ENCODE data around the gene UBE2V1. TPM values are rescaled to one million over a fixed set of nuclear protein-coding genes. Genes with fewer than 3 reads are reported as not detected.
A peak's percentile ranks its signal among the peaks of the same experiment; 100 is the strongest.

The UBE2V1 gene
- total and polyA plus RNA-seq, 2 of the 13 experiments (the other 11 are each of a cell fraction or from before 2014, with no cell fraction given), result 81.3 to 132 TPM

DNA sequence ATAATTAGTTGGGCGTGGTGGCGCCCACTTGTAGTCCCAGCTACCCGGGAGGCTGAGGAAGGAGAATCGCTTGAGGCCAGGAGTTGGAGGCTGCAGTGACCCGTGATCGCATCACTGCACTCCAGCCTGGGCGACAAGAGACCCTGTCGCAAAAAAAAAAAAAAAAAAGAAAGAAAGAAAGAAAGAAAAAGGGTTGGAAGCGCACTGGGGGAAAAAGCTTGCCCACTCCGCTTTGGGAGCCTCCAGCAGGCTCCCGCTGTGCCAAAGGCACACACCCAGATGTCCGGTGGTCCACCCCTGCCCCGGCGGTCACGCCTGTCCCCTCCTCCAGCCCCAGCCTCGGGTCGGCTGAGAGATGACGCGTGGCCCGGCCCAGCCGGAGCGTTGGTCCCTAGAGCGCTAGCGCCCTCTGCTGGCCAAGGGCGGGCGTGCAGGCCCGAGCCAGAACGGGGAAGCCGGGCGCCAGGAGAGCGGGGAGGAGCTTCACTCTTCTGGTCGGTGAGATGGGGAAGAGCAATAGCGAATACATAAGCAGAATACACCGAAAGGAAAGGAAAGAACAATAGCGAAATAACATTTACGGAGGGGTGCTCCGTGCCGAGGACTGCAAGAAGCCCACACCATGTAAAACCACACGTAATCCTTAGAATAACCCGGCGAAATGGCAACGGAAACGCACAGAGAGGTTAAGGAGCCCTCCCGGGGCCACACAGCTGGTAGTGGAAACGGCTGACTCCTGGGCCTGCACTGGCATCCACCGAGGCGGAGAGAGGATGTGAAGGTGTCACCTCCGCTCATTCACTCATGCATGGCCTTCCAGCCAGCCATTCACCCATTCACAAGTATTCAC, 41.7 kb downstream of the UBE2V1 start (continued):
- TF ChIP-seq U2AF2 (IDR thresholded peaks at IDR 0.05; ENCODE audit: low read depth, low read length), result peak; percentile 89; the same call in 1 of the 2 replicates
- TF ChIP-seq, protein P1, sequence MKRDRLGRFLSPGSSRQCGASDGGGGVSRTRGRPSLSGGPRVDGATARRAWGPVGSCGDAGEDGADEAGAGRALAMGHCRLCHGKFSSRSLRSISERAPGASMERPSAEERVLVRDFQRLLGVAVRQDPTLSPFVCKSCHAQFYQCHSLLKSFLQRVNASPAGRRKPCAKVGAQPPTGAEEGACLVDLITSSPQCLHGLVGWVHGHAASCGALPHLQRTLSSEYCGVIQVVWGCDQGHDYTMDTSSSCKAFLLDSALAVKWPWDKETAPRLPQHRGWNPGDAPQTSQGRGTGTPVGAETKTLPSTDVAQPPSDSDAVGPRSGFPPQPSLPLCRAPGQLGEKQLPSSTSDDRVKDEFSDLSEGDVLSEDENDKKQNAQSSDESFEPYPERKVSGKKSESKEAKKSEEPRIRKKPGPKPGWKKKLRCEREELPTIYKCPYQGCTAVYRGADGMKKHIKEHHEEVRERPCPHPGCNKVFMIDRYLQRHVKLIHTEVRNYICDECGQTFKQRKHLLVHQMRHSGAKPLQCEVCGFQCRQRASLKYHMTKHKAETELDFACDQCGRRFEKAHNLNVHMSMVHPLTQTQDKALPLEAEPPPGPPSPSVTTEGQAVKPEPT (CRISPR knock-in tag; IDR thresholded peaks at IDR 0.05; ENCODE audit: low read depth), result peak; percentile 81; the same call in 1 of the 2 replicates
- no peak for TF ChIP-seq FOXM1 (CRISPR knock-in tag; IDR thresholded peaks at IDR 0.05)
- peak; percentile 89 for TF ChIP-seq GATAD2A (CRISPR knock-in tag; IDR thresholded peaks at IDR 0.05)
- peak; percentile 91 for TF ChIP-seq ZNF430 (CRISPR knock-in tag; IDR thresholded peaks at IDR 0.05)
- no peak for TF ChIP-seq SRSF1 (optimal IDR thresholded peaks at IDR 0.05; ENCODE audit: low read depth, low read length)
- TF ChIP-seq NFE2 (CRISPR knock-in tag; IDR thresholded peaks at IDR 0.05), result no peak
- TF ChIP-seq TRIM24 (CRISPR knock-in tag; IDR thresholded peaks at IDR 0.05), result no peak
- peak; percentile 82 for TF ChIP-seq FOSL2 (CRISPR knock-in tag; IDR thresholded peaks at IDR 0.05)
- TF ChIP-seq KLF11 (CRISPR knock-in tag; IDR thresholded peaks at IDR 0.05), result peak; percentile 89; the same call in 1 of the 2 replicates
- peak; percentile 77; the same call in 1 of the 2 replicates for TF ChIP-seq DNMT3B (CRISPR knock-in tag; conservative IDR thresholded peaks at IDR 0.05)
- TF ChIP-seq ETV6 (CRISPR knock-in tag; conservative IDR thresholded peaks at IDR 0.05), result peak; percentile 83
- TF ChIP-seq ZNF253 (CRISPR knock-in tag; IDR thresholded peaks at IDR 0.05; ENCODE audit: borderline replicate concordance), result no peak
- TF ChIP-seq, protein P2, sequence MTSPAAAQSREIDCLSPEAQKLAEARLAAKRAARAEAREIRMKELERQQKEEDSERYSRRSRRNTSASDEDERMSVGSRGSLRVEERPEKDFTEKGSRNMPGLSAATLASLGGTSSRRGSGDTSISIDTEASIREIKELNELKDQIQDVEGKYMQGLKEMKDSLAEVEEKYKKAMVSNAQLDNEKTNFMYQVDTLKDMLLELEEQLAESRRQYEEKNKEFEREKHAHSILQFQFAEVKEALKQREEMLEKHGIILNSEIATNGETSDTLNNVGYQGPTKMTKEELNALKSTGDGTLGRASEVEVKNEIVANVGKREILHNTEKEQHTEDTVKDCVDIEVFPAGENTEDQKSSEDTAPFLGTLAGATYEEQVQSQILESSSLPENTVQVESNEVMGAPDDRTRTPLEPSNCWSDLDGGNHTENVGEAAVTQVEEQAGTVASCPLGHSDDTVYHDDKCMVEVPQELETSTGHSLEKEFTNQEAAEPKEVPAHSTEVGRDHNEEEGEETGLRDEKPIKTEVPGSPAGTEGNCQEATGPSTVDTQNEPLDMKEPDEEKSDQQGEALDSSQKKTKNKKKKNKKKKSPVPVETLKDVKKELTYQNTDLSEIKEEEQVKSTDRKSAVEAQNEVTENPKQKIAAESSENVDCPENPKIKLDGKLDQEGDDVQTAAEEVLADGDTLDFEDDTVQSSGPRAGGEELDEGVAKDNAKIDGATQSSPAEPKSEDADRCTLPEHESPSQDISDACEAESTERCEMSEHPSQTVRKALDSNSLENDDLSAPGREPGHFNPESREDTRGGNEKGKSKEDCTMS (CRISPR knock-in tag; conservative IDR thresholded peaks at IDR 0.05), result no peak
- peak; percentile 92; the same call in 1 of the 2 replicates for TF ChIP-seq MYC (CRISPR knock-in tag; IDR thresholded peaks at IDR 0.05; ENCODE audit: borderline replicate concordance)
- no peak for TF ChIP-seq RBFOX2 (IDR thresholded peaks at IDR 0.05; ENCODE audit: low read depth, low read length)
- no peak for TF ChIP-seq ZNF3 (CRISPR knock-in tag; IDR thresholded peaks at IDR 0.05)
- TF ChIP-seq MBD4 (IDR thresholded peaks at IDR 0.05; ENCODE audit: borderline replicate concordance, low read length), result no peak
- peak; percentile 78; the same call in 1 of the 2 replicates for TF ChIP-seq ZSCAN29 (CRISPR knock-in tag; conservative IDR thresholded peaks at IDR 0.05)
- TF ChIP-seq ZNF766 (CRISPR knock-in tag; IDR thresholded peaks at IDR 0.05; ENCODE audit: borderline replicate concordance), result 0 out of 2 replicates have a peak, but pooled peaks have one; percentile 85
- 0 out of 2 replicates have a peak, but pooled peaks have one; percentile 76 for TF ChIP-seq HINFP (CRISPR knock-in tag; IDR thresholded peaks at IDR 0.05; ENCODE audit: low read depth)
- TF ChIP-seq ATF7-NPFF (CRISPR knock-in tag; IDR thresholded peaks at IDR 0.05; ENCODE audit: low read depth), result peak; percentile 84
- peak; percentile 83; the same call in 1 of the 2 replicates for TF ChIP-seq BATF2 (CRISPR knock-in tag; IDR thresholded peaks at IDR 0.05)
